H1 (cell line): ENCODE measurements around the gene ZNF761. TPM values are rescaled to one million over a fixed set of nuclear protein-coding genes. Genes with fewer than 3 reads are reported as not detected.

Experiments
- CBX8 ChIP-seq: fragments of 300-800, 300-1000 bp; sonication (generic); IDR thresholded peaks from 2 replicates; pipeline ENCODE4 v1.7.1; 2016; ENCODE audit warnings: low read depth, low read length, borderline replicate concordance
- JUND ChIP-seq: IDR thresholded peaks from 2 replicates; pipeline ENCODE4 v1.6.1; 2011; ENCODE audit warnings: mild to moderate bottlenecking, improper control_type of control experiment, low read length
- KDM1A ChIP-seq: fragments of 200-600, 300-600 bp; sonication (generic); IDR thresholded peaks from 2 replicates; pipeline ENCODE4 v1.7.1; 2016; ENCODE audit warnings: mild to moderate bottlenecking, low read length, borderline replicate concordance
- RNF2 ChIP-seq: fragments of 200-900, 300-1000 bp; sonication (generic); IDR thresholded peaks from 2 replicates; pipeline ENCODE4 v1.7.1; 2016; ENCODE audit warnings: borderline replicate concordance, low read depth, mild to moderate bottlenecking, antibody characterized with exemption, low read length; ENCODE audit not compliant: poor library complexity, severe bottlenecking; ENCODE audit errors: missing control alignments
- ZNF274 ChIP-seq: IDR thresholded peaks from 2 replicates; pipeline ENCODE4 v1.7.0; 2012; ENCODE audit warnings: low read length, borderline replicate concordance; ENCODE audit errors: extremely low read depth
- polyA plus RNA-seq, 7 experiments: library from polyadenylated mRNA; depleted of rRNA in 3 of 7; stranded (reverse) in 5 of 7; unstranded in 2 of 7; fragments of >200 nt in 5 of 7; fragments of 200-250 nt in 2 of 7; gene quantifications; 1 replicate in 5 of 7; 2 replicates in 1 of 7; 4 replicates in 1 of 7; pipeline versions ENCODE4 v1.2.1 to v1.2.3, GENCODE V29; 2011 to 2013; ENCODE audit warnings: missing spikeins in 2 of 7, mixed read lengths in 2 of 7
- total RNA-seq: library from RNA; stranded (reverse); fragmentation: NEBNext Ultra II Directional; extraction: Animal tissue kit (Norgen Biotek cat#: 25700); gene quantifications from 2 replicates; pipeline ENCODE4 v1.2.1, GENCODE V29; 2021
- TF ChIP-seq, protein P1 (sequence below): IDR thresholded peaks from 2 replicates; pipeline ENCODE4 v1.6.1; 2012; ENCODE audit warnings: low read length, inconsistent platforms

Gene ZNF761
- total and polyA plus RNA-seq, 2 of the 8 experiments (the other 6 are each of a cell fraction or from before 2014, with no cell fraction given) = 11.1 to 25.1 TPM

DNA sequence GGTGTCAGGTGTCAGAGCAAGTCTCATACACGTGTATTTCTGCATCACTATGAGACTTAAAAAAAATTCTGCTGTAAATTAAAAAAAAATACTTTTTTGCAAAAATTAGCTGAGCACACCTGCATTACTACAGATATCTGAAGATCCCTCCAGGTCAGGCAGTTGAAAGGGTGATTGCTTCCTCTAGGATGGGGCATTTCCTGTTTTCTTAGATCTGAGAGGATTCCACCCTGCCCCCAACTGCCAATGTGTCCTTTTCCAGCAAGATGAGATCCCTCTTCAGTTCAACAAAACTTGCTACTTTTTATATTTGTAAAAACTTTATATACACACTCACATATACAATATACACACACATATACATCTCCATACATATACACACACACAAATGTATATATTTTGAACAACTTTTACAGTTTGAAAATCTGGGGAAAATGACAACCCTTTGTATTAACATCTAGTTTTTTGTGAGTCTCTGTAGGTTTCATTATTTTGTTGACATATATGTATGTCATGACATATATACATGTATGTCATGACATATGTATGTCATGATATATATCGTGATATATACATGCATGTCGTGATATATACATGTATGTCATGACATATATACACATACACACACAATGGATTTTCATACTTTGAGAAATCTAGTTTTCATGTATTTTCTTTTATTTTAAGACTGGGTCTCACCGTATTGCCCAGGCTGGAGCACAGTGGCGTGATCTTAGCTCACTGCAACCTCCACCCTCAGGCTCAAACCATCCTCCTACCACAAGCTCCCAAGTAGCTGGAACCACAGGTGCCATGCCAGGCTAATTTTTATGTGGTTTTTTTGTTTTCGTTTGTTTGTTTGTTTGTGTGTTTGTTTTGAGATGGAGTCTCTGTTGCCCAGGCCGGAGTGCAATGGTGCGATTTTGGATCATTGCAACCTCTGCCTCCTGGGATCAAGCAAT lies 53.5 kb downstream of the ZNF761 start (continued):
- TF ChIP-seq RNF2 = no peak
- TF ChIP-seq ZNF274 = no peak
- no peak for TF ChIP-seq KDM1A
- TF ChIP-seq, protein P1, sequence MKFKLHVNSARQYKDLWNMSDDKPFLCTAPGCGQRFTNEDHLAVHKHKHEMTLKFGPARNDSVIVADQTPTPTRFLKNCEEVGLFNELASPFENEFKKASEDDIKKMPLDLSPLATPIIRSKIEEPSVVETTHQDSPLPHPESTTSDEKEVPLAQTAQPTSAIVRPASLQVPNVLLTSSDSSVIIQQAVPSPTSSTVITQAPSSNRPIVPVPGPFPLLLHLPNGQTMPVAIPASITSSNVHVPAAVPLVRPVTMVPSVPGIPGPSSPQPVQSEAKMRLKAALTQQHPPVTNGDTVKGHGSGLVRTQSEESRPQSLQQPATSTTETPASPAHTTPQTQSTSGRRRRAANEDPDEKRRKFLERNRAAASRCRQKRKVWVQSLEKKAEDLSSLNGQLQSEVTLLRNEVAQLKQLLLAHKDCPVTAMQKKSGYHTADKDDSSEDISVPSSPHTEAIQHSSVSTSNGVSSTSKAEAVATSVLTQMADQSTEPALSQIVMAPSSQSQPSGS = no peak
- TF ChIP-seq JUND = no peak
- TF ChIP-seq CBX8 = no peak
- TF ChIP-seq, all 59 proteins: peak for 3
